Glutamatergic neuron (in vitro differentiated cells): ENCODE measurements around the gene AXIN2. TPM values are rescaled to one million over a fixed set of nuclear protein-coding genes. Genes with fewer than 3 reads are reported as not detected.
A peak's percentile ranks its signal among the peaks of the same experiment; 100 is the strongest.

ENCODE experiments used
- DNase-seq: peaks from one replicate; pipeline ENCODE4 v3.0.0; 2022
- H3K27ac Mint-ChIP-seq: one replicate; pipeline ENCODE4 v1.8.0; 2020; ENCODE audit warnings: mild to moderate bottlenecking, mixed read lengths, inconsistent platforms; ENCODE audit not compliant: unreplicated experiment
- H3K27me3 Mint-ChIP-seq: one replicate; pipeline ENCODE4 v1.8.0; 2020; ENCODE audit warnings: mild to moderate bottlenecking, moderate library complexity, mixed read lengths, inconsistent platforms; ENCODE audit not compliant: unreplicated experiment
- H3K36me3 Mint-ChIP-seq: one replicate; pipeline ENCODE4 v1.8.0; 2020; ENCODE audit warnings: mild to moderate bottlenecking, mixed read lengths, inconsistent platforms; ENCODE audit not compliant: unreplicated experiment
- H3K4me1 Mint-ChIP-seq: one replicate; pipeline ENCODE4 v1.8.0; 2020; ENCODE audit warnings: mild to moderate bottlenecking, low read depth, mixed read lengths, inconsistent platforms; ENCODE audit not compliant: unreplicated experiment
- H3K4me3 Mint-ChIP-seq: one replicate; pipeline ENCODE4 v1.8.0; 2020; ENCODE audit warnings: mild to moderate bottlenecking, mixed read lengths, inconsistent platforms; ENCODE audit not compliant: unreplicated experiment
- H3K9me3 Mint-ChIP-seq: one replicate; pipeline ENCODE4 v1.8.0; 2020; ENCODE audit warnings: mild to moderate bottlenecking, moderate library complexity, mixed read lengths, inconsistent platforms; ENCODE audit not compliant: unreplicated experiment
- CTCF ChIP-seq: fragments of 200-600 bp; sonication (generic); IDR thresholded peaks from one replicate; pipeline ENCODE4 v1.5.0; 2021; ENCODE audit not compliant: partially characterized antibody, unreplicated experiment
- total RNA-seq: library from RNA; stranded (reverse); fragmentation: NEBNext Ultra II Directional; extraction: Animal tissue kit (Norgen Biotek cat#: 25700); gene quantifications from one replicate; pipeline ENCODE4 v1.2.1, GENCODE V29; 2021; ENCODE audit not compliant: unreplicated experiment

AXIN2 gene
- total RNA-seq, 1 donor from 2014 or later: 26.5 TPM

GRCh38 chr17:65530523-65531255, 30.8 kb downstream of the AXIN2 start:
- peak; percentile 68 for DNase-seq
- TF ChIP-seq CTCF: no peak
- H3K36me3 Mint-ChIP-seq: peaks cover 7% of the 10 kb centered on the region

GRCh38 chr17:65529761-65530522, 31.5 kb downstream of the AXIN2 start:
- Mint-ChIP-seq H3K27ac (peak overlapping the region; percentile 60), H3K27me3 (peaks cover 11% of the 10 kb centered on the region), H3K9me3 (peaks cover 8% of the 10 kb centered on the region), H3K4me1 (peaks cover 35% of the 10 kb centered on the region), H3K4me3 (peak overlapping the region; percentile 52), H3K36me3 (no peaks in the 10 kb centered on the region)
- no peak for DNase-seq
- no peak for TF ChIP-seq CTCF

More at GRCh38 chr17:65530523-65531255, 30.8 kb downstream of the AXIN2 start:
- H3K27ac Mint-ChIP-seq: peak overlapping the region; percentile 96
- H3K4me1 Mint-ChIP-seq: peaks cover 38% of the 10 kb centered on the region
- H3K4me3 Mint-ChIP-seq: peak overlapping the region; percentile 80
- H3K9me3 Mint-ChIP-seq: peaks cover 11% of the 10 kb centered on the region
- peaks cover 11% of the 10 kb centered on the region for H3K27me3 Mint-ChIP-seq

- Mint-ChIP-seq H3K27me3 (peaks cover 11% of the 10 kb centered on the region), H3K27ac (peak overlapping the region; percentile 22), H3K9me3 (peaks cover 9% of the 10 kb centered on the region), H3K36me3 (no peaks in the 10 kb centered on the region), H3K4me3 (no peak overlapping the region), H3K4me1 (peaks cover 38% of the 10 kb centered on the region)
- no peak for DNase-seq
- no peak for TF ChIP-seq CTCF
Measured at GRCh38 chr17:65529040-65529633, 32.3 kb downstream of the AXIN2 start.

- Mint-ChIP-seq H3K27me3 (peaks cover 9% of the 10 kb centered on the region), H3K27ac (no peak overlapping the region), H3K4me3 (no peak overlapping the region), H3K9me3 (peaks cover 10% of the 10 kb centered on the region), H3K4me1 (peaks cover 42% of the 10 kb centered on the region), H3K36me3 (no peaks in the 10 kb centered on the region)
- no peak for DNase-seq
- no peak for TF ChIP-seq CTCF
Measured at GRCh38 chr17:65527857-65528591, 33.4 kb downstream of the AXIN2 start.
